LNCaP clone FGC (cell line): ENCODE results near the gene NHERF2.

ENCODE experiments used
- DNase-seq: peaks from one replicate; pipeline ENCODE4 v3.0.0-alpha.2; 2011; ENCODE audit warnings: low read depth
- H3K4me3 ChIP-seq: 2 replicates; pipeline ENCODE4 v1.5.1; 2011; ENCODE audit warnings: mild to moderate bottlenecking, low read depth, low read length, control low read depth
- CTCF ChIP-seq: IDR thresholded peaks from 2 replicates; pipeline ENCODE4 v1.5.1; 2012; ENCODE audit warnings: mild to moderate bottlenecking; ENCODE audit not compliant: control insufficient read depth, insufficient read depth; ENCODE audit errors: extremely low read depth

The NHERF2 gene

GRCh38 chr16:2039274-2040031, 12.8 kb downstream of the NHERF2 start:
- H3K4me3 ChIP-seq, result no peak overlapping the region
- no peak for TF ChIP-seq CTCF
- peak; percentile 90 for DNase-seq

GRCh38 chr16:2040041-2040786, 13.5 kb downstream of the NHERF2 start:
- no peak for TF ChIP-seq CTCF
- H3K4me3 ChIP-seq, result no peak overlapping the region
- DNase-seq, result no peak

- H3K4me3 ChIP-seq, result no peak overlapping the region
- TF ChIP-seq CTCF, result no peak
- no peak for DNase-seq
Measured at GRCh38 chr16:2040787-2041522, 14.3 kb downstream of the NHERF2 start.

GRCh38 chr16:2042171-2042985, 15.7 kb downstream of the NHERF2 start:
- TF ChIP-seq CTCF, result no peak
- no peak for DNase-seq
- no peak overlapping the region for H3K4me3 ChIP-seq

GRCh38 chr16:2042986-2043666, 16.4 kb downstream of the NHERF2 start:
- no peak for DNase-seq
- no peak for TF ChIP-seq CTCF
- H3K4me3 ChIP-seq, result no peak overlapping the region
